BJ (cell line): ENCODE data around the gene CHST9. TPM values are rescaled to one million over a fixed set of nuclear protein-coding genes. Genes with fewer than 3 reads are reported as not detected.

Source experiments
- CTCF ChIA-PET: fragments of 350-600 bp; formaldehyde crosslinking; extraction: SDS; loops from one replicate; lab custom pipeline; 2021; ENCODE audit warnings: antibody characterized with exemption, inconsistent platforms; lab: Yijun Ruan, JAX
- POLR2A ChIA-PET: fragments of 300-600 bp; sonication (Branson Sonifier 250); formaldehyde crosslinking; extraction: SDS; loops from one replicate; lab custom pipeline; 2021; ENCODE audit warnings: antibody characterized with exemption; lab: Charles Lee
- DNase-seq: peaks from one replicate; pipeline ENCODE4 v3.0.0-alpha.2; 2011; ENCODE audit warnings: low read depth
- H3K27me3 ChIP-seq: 2 replicates; pipeline ENCODE4 v1.6.0; 2011; ENCODE audit warnings: low read length; ENCODE audit not compliant: control insufficient read depth, insufficient read depth
- H3K36me3 ChIP-seq: 2 replicates; pipeline ENCODE4 v1.5.1; 2011; ENCODE audit warnings: low read length; ENCODE audit not compliant: control insufficient read depth, insufficient read depth
- H3K4me3 ChIP-seq: 2 replicates; pipeline ENCODE4 v1.5.1; 2011; ENCODE audit warnings: low read depth, mild to moderate bottlenecking, control low read depth, low read length
- polyA plus RNA-seq: library from polyadenylated mRNA; depleted of rRNA; stranded (reverse); fragments of >200 nt; gene quantifications from 2 replicates; pipeline ENCODE4 v1.2.3, GENCODE V29; 2011
- TF ChIP-seq, protein P1 (sequence below): IDR thresholded peaks from 2 replicates; pipeline ENCODE4 v1.5.1; 2011; ENCODE audit warnings: low read depth, mild to moderate bottlenecking, control low read depth, inconsistent platforms, low read length, moderate library complexity; ENCODE audit not compliant: insufficient read depth

CHST9 gene
- polyA plus RNA-seq, 1 experiment = not detected

DNA sequence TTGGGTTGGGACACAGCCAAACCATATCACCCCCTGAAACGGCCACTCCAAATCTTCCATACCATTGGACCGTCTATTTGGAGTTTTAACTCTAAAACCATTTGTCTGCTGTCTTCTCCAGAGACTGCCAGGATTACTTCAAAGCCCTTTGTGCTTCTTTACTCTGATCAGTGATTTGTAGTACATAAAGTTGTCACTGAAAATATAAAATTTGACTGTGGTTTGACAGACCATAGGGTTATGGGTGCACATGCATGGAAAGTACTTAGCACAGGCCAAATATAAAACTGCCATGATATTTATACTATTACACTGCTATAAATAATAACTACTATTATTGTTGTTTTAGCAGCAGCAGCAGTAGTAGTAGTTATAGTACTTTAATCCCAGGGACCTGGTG, 265.9 kb downstream of the CHST9 start:
- CTCF ChIA-PET = no interaction called here
- POLR2A ChIA-PET = no interaction called here

GRCh38 chr18:26911840-26912239, 273.3 kb downstream of the CHST9 start:
- Histone ChIP-seq H3K27me3 (no peaks in the 10 kb centered on the region), H3K36me3 (no peaks in the 10 kb centered on the region), H3K4me3 (no peak overlapping the region)
- ChIA-PET CTCF (no interaction called here), POLR2A (no interaction called here)
- DNase-seq = no peak
- TF ChIP-seq, protein P1, sequence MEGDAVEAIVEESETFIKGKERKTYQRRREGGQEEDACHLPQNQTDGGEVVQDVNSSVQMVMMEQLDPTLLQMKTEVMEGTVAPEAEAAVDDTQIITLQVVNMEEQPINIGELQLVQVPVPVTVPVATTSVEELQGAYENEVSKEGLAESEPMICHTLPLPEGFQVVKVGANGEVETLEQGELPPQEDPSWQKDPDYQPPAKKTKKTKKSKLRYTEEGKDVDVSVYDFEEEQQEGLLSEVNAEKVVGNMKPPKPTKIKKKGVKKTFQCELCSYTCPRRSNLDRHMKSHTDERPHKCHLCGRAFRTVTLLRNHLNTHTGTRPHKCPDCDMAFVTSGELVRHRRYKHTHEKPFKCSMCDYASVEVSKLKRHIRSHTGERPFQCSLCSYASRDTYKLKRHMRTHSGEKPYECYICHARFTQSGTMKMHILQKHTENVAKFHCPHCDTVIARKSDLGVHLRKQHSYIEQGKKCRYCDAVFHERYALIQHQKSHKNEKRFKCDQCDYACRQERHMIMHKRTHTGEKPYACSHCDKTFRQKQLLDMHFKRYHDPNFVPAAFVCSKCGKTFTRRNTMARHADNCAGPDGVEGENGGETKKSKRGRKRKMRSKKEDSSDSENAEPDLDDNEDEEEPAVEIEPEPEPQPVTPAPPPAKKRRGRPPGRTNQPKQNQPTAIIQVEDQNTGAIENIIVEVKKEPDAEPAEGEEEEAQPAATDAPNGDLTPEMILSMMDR = no peak

More for the DNA sequence above, 265.9 kb downstream of the CHST9 start:
- no peaks in the 10 kb centered on the region for H3K27me3 ChIP-seq
- no peak overlapping the region for H3K4me3 ChIP-seq
- no peak for DNase-seq
- no peaks in the 10 kb centered on the region for H3K36me3 ChIP-seq
- TF ChIP-seq, protein P1 = no peak

DNA sequence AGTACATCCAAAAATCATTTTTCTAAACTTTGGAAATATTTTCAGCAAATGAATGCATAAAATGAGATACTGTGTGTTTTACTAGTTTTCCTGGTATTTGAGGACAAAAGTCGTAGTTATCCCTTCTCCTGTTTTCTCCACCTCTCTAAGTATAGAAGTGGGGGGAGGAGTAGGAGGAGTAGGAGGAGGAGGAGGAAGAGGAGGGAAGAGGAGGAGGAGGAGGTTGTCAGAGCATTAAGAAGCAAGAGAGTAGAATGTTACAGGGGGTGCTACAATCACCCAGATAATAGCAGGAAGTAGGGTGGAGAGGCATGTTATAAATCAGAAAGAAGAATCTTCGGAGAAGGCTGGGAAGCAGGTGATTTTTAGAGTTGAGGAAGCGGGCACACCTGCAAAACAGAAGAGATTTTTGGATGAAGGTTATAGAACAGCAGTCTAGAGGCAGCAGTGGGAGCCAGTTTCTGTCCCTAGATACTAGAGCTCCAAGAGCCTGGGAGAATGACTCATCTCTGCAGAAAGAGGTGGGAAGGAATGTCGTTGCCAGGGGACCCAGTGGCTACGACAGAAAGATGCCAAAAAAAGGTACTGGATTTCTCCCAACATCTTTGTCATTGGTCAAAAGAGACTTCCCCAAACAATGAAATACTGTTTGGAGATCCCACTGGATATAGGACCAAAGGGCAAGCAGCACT, 275.4 kb downstream of the CHST9 start:
- no peak for DNase-seq
- CTCF ChIA-PET = no interaction called here

GRCh38 chr18:26908906-26909305, 276.2 kb downstream of the CHST9 start:
- DNase-seq = no peak
- H3K27me3 ChIP-seq = no peaks in the 10 kb centered on the region
- ChIA-PET CTCF (no interaction called here), POLR2A (no interaction called here)
- TF ChIP-seq, protein P1 = no peak
- H3K36me3 ChIP-seq = no peaks in the 10 kb centered on the region
- H3K4me3 ChIP-seq = no peak overlapping the region

More for the DNA sequence above, 275.4 kb downstream of the CHST9 start:
- H3K27me3 ChIP-seq = no peaks in the 10 kb centered on the region
- H3K36me3 ChIP-seq = no peaks in the 10 kb centered on the region
- no peak overlapping the region for H3K4me3 ChIP-seq
- POLR2A ChIA-PET = no interaction called here
- TF ChIP-seq, protein P1 = no peak

GRCh38 chr18:26902291-26902690, 282.8 kb downstream of the CHST9 start:
- ChIA-PET POLR2A (no interaction called here), CTCF (no interaction called here)
- no peaks in the 10 kb centered on the region for H3K27me3 ChIP-seq
- TF ChIP-seq, protein P1 = no peak
- no peak overlapping the region for H3K4me3 ChIP-seq
- no peaks in the 10 kb centered on the region for H3K36me3 ChIP-seq
- DNase-seq = no peak
